A549 (cell line): Measurements from ENCODE around the gene MARS1.

Source experiments
- CEBPB ChIP-seq, 2 experiments: fragments of >200 bp in 1 of 2; sonication (Bioruptor Twin) in 1 of 2; formaldehyde crosslinking in 1 of 2; IDR thresholded peaks; 2 replicates each; pipeline ENCODE4 v1.6.1; 2012 to 2016
- CTCF ChIP-seq: fragments of >200 bp; sonication (Bioruptor Twin); formaldehyde crosslinking; IDR thresholded peaks from 3 replicates; pipeline ENCODE4 v1.5.1; 2016
- ELK1 ChIP-seq: fragments of 150-350 bp; IDR thresholded peaks from 2 replicates; pipeline ENCODE4 v1.6.1; 2014; ENCODE audit warnings: low read depth, mild to moderate bottlenecking, low read length
- ESRRA ChIP-seq: fragments of 150-350 bp; IDR thresholded peaks from 2 replicates; pipeline ENCODE4 v1.6.1; 2014; ENCODE audit warnings: mild to moderate bottlenecking, low read length, borderline replicate concordance
- NFE2L2 ChIP-seq: fragments of 150-350 bp; conservative IDR thresholded peaks from 2 replicates; pipeline ENCODE4 v1.6.1; 2014; ENCODE audit warnings: low read length

- TF ChIP-seq CTCF (no peak), NFE2L2 (no peak), CEBPB (IDR thresholded peaks at IDR 0.05) (no peak), ELK1 (no peak), ESRRA (no peak)
These were observed 1.3 kb downstream of the MARS1 start for GRCh38 chr12:57489157-57489641.
